GM23248 (cell line): Measurements from ENCODE around the gene GRAMD1B. TPM values are rescaled to one million over a fixed set of nuclear protein-coding genes. Genes with fewer than 3 reads are reported as not detected.

ENCODE experiments used
- DNase-seq: peaks from one replicate; pipeline ENCODE4 v3.0.0-alpha.2; 2015
- H2AFZ ChIP-seq: fragments of 200-600 bp; sonication (generic); 2 replicates; pipeline ENCODE4 v1.6.1; 2016; ENCODE audit warnings: antibody characterized with exemption
- H3F3A ChIP-seq: fragments of 200-600 bp; sonication (generic); 2 replicates; pipeline ENCODE4 v1.6.1; 2016; ENCODE audit warnings: mild to moderate bottlenecking, antibody characterized with exemption, mixed run types; ENCODE audit not compliant: insufficient read depth
- H3K27ac ChIP-seq: fragments of 200-600 bp; sonication (generic); 2 replicates; pipeline ENCODE4 v1.5.1; 2016; ENCODE audit warnings: mild to moderate bottlenecking
- H3K27me3 ChIP-seq: fragments of 200-600 bp; sonication (generic); replicated peaks from 2 replicates; pipeline ENCODE4 v1.6.1; 2016; ENCODE audit warnings: mild to moderate bottlenecking; ENCODE audit not compliant: insufficient read depth
- H3K36me3 ChIP-seq: fragments of 200-600 bp; sonication (generic); 2 replicates; pipeline ENCODE4 v1.6.1; 2016; ENCODE audit warnings: low read depth, mild to moderate bottlenecking
- H3K4me1 ChIP-seq: fragments of 200-600 bp; sonication (generic); 2 replicates; pipeline ENCODE4 v1.6.1; 2016; ENCODE audit warnings: mild to moderate bottlenecking; ENCODE audit not compliant: insufficient read depth
- H3K4me2 ChIP-seq: fragments of 200-600 bp; sonication (generic); one replicate; pipeline ENCODE4 v1.6.1; 2016; ENCODE audit warnings: mild to moderate bottlenecking; ENCODE audit not compliant: unreplicated experiment
- H3K4me3 ChIP-seq: fragments of 200-600 bp; sonication (generic); 2 replicates; pipeline ENCODE4 v1.5.1; 2016; ENCODE audit warnings: mild to moderate bottlenecking
- H3K79me2 ChIP-seq: fragments of 200-600 bp; sonication (generic); 2 replicates; pipeline ENCODE4 v1.6.1; 2016; ENCODE audit warnings: mild to moderate bottlenecking; ENCODE audit not compliant: insufficient read depth
- H3K9ac ChIP-seq: fragments of 200-600 bp; sonication (generic); 2 replicates; pipeline ENCODE4 v1.6.1; 2016; ENCODE audit warnings: mild to moderate bottlenecking
- H3K9me2 ChIP-seq: fragments of 200-600 bp; sonication (generic); 2 replicates; pipeline ENCODE4 v1.6.1; 2016; ENCODE audit warnings: mixed run types, mild to moderate bottlenecking, moderate library complexity; ENCODE audit not compliant: insufficient read depth
- H3K9me3 ChIP-seq: fragments of 200-600 bp; sonication (generic); one replicate; pipeline ENCODE4 v1.6.1; 2017; ENCODE audit warnings: low read depth
- H4K20me1 ChIP-seq: fragments of 200-600 bp; sonication (generic); 2 replicates; pipeline ENCODE4 v1.6.0; 2016; ENCODE audit not compliant: insufficient read depth
- EZH2 ChIP-seq: fragments of 200-600 bp; sonication (generic); IDR thresholded peaks from 2 replicates; pipeline ENCODE4 v1.6.1; 2018; ENCODE audit warnings: antibody characterized with exemption, mild to moderate bottlenecking; ENCODE audit not compliant: insufficient read depth, poor library complexity, severe bottlenecking
- EZH2phosphoT487 ChIP-seq: fragments of 200-600 bp; sonication (generic); IDR thresholded peaks from 2 replicates; pipeline ENCODE4 v1.6.1; 2018; ENCODE audit warnings: antibody characterized with exemption, moderate library complexity, mild to moderate bottlenecking, low read depth; ENCODE audit not compliant: insufficient read depth
- WGBS, 2 experiments: methylation state at CpG; one replicate each; pipeline ENCODE4 v1.1.6; 2015 to 2017; ENCODE audit warnings: low lambda C conversion rate in 2 of 2, low coverage in 1 of 2; ENCODE audit errors: missing lambda C conversion rate in 2 of 2; 5-methylcytosine and 5-hydroxymethylcytosine counted together
- in situ Hi-C: fragments of 300-500 bp; cut with MboI; formaldehyde crosslinking; loops from 2 replicates; pipeline ENCODE4 v1.15.0; 2020
- polyA plus RNA-seq: library from polyadenylated mRNA; unstranded; fragments of >200 nt; fragmentation: Nextera tagmentation; extraction: Ambion mirVana; gene quantifications from 2 replicates; pipeline ENCODE4 v1.2.1, GENCODE V29; 2016
- total RNA-seq: library from RNA; depleted of rRNA; stranded (reverse); fragments of >200 nt; shearing (Covaris generic); gene quantifications from 2 replicates; pipeline ENCODE4 v1.2.3, GENCODE V29; 2014

The GRAMD1B gene
- total and polyA plus RNA-seq, 2 experiments from 2014 or later, result 4.1 to 14.8 TPM

DNA sequence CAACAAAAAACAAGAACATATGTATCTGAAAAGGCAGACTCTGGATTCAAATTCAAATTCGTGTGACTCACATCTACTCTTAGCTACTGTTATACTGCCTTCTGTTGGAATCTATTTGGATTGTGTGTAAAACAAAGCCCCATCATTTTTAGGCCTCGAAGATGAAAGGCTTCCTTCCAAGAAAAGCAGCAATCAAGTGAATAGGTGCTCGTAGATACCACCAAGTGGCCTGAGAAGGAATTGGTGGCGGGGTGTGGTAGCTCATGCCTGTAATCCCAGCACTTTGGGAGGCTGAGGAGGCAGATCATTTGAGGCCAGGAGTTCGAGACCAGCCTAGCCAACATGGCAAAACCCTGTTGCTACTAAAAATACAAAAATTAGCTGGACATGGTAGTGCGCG lies 4.2 kb downstream of the GRAMD1B start:
- Histone ChIP-seq H3K79me2 (peaks cover 79% of the 10 kb centered on the region), H3K36me3 (no peaks in the 10 kb centered on the region), H3K4me1 (peaks cover 30% of the 10 kb centered on the region), H3K4me2 (no peak overlapping the region), H3K4me3 (no peak overlapping the region), H3K27ac (no peak overlapping the region), H3K27me3 (no peaks in the 10 kb centered on the region), H3K9me3 (no peaks in the 10 kb centered on the region), H4K20me1 (no peaks in the 10 kb centered on the region), H3F3A (peaks cover 23% of the 10 kb centered on the region), H3K9me2 (no peaks in the 10 kb centered on the region), H2AFZ (no peak overlapping the region), H3K9ac (no peak overlapping the region)
- in situ Hi-C loops, result no loop called here
- TF ChIP-seq EZH2phosphoT487 (no peak), EZH2 (no peak)
- 68 to 69% methylated on average over 7 of the region's 7 CpGs for WGBS, 2 experiments
- DNase-seq, result peak; percentile 59

DNA sequence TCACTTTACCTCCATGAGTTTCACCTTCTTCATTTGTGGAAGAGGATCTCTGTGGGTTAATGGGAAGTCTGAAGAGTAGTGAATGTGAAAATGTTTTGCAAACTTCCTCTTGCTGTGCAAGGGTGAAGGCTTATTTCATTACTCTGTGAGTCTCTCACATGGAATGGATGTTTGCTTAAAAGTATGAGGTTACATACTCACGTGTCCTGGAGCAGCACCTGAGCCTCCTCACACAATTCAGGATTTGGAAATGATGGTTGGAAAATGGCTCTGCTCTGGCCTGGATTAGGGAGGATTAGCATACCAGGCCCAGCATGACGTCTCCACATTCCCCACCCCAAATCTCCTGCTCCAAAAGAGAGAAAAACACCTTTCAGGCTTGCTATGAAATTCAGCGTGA lies 4.8 kb downstream of the GRAMD1B start:
- H2AFZ ChIP-seq, result no peak overlapping the region
- peaks cover 85% of the 10 kb centered on the region for H3K79me2 ChIP-seq
- peaks cover 30% of the 10 kb centered on the region for H3K4me1 ChIP-seq

DNA sequence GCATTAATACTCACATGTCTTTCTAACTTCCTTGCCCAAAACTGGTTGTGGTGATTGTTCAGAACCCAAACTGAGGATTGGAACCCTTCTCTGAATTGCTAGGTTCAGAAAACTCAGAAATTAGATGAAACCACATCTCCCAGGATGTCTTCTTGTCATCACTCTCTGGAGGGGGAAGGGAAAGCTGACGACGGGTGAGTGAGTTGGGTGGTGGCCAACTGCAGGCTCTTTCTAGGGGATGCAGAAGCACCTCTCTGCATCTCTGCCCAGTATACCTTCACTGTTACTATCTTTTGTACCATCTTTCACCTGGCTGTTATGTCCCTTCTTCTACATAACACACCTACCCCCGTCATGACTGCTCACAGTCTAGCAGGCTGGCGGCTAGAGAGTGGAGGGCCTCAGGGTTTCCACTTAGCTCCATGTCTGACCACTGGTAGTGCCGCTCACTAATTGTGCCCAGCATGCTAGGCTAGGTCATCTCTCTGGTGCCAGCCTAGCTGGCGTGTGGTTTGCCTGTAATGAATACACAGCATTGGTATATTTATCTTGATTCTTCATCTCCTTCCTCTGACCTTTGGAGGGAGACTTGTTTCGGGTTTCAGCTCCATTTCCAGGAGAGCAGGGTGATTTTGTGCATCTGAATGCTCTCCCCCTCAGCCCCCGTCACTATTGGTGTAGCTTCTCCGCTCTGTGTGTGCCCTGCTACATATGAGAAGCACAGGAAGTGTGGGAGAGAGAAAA lies 7.3 kb downstream of the GRAMD1B start:
- Histone ChIP-seq H3K4me1 (peaks cover 25% of the 10 kb centered on the region), H3K79me2 (peaks cover 96% of the 10 kb centered on the region), H3K9me3 (no peaks in the 10 kb centered on the region), H3K4me2 (no peak overlapping the region), H4K20me1 (no peaks in the 10 kb centered on the region), H3K36me3 (no peaks in the 10 kb centered on the region), H3K27me3 (no peaks in the 10 kb centered on the region), H3K27ac (peak overlapping the region; percentile 31), H3K9ac (peak overlapping the region; percentile 28; the same call in 1 of the 2 replicates), H2AFZ (no peak overlapping the region), H3K4me3 (no peak overlapping the region), H3K9me2 (no peaks in the 10 kb centered on the region), H3F3A (peaks cover 18% of the 10 kb centered on the region)
- no peak for DNase-seq
- in situ Hi-C loops, result no loop called here
- TF ChIP-seq EZH2, result no peak
- no peak for TF ChIP-seq EZH2phosphoT487
- WGBS, 2 experiments, result 93 to 97% methylated on average over 9 of the region's 9 CpGs

More for the DNA sequence above, 4.8 kb downstream of the GRAMD1B start:
- in situ Hi-C loops, result no loop called here
- Histone ChIP-seq H3K9me3 (no peaks in the 10 kb centered on the region), H3K4me2 (no peak overlapping the region), H3K36me3 (no peaks in the 10 kb centered on the region), H3F3A (peaks cover 18% of the 10 kb centered on the region), H3K9ac (no peak overlapping the region), H3K27me3 (no peaks in the 10 kb centered on the region), H3K27ac (no peak overlapping the region), H3K9me2 (no peaks in the 10 kb centered on the region), H4K20me1 (no peaks in the 10 kb centered on the region), H3K4me3 (no peak overlapping the region)
- no peak for DNase-seq
- TF ChIP-seq EZH2phosphoT487 (no peak), EZH2 (no peak)
- WGBS, 2 experiments, result 79 to 85% methylated on average over 3 of the region's 3 CpGs

DNA sequence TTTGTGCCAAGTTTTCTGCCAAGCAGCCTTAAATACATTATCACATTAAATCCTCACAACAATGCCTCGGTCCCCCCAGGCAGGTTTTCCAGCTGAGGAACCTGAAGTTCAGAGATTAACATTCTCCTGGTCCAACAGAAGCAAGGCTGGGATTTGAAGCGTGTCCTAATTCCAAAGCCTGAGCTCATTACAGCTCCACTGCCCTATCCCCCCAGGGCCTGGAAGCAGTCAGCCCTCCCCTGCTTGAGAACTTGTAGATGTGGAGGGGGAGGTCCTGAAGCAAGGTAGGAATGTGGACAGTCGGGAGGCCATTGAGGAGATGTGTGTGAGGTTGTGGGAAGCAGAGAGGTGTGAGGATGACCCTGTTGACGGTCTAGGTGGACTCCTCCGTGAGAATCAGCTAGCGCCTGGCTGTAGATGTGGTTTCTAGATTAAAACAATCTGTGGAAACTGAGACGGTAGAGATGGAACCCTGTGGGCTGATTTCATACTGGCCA lies 8.1 kb downstream of the GRAMD1B start:
- Histone ChIP-seq H3K9me3 (no peaks in the 10 kb centered on the region), H3K4me3 (no peak overlapping the region), H3K27me3 (no peaks in the 10 kb centered on the region), H4K20me1 (no peaks in the 10 kb centered on the region), H3K9me2 (no peaks in the 10 kb centered on the region), H3K27ac (peak overlapping the region; percentile 31), H3K36me3 (no peaks in the 10 kb centered on the region), H2AFZ (no peak overlapping the region), H3F3A (peaks cover 18% of the 10 kb centered on the region), H3K4me1 (peaks cover 25% of the 10 kb centered on the region), H3K79me2 (peaks cover 96% of the 10 kb centered on the region), H3K9ac (peak overlapping the region; percentile 28; the same call in 1 of the 2 replicates), H3K4me2 (no peak overlapping the region)
- TF ChIP-seq EZH2, result no peak
- no peak for TF ChIP-seq EZH2phosphoT487
- in situ Hi-C loops, result no loop called here
- peak; percentile 62 for DNase-seq
- WGBS, 2 experiments, result 32 to 40% methylated on average over 7 of the region's 7 CpGs
